Measurements from ENCODE around the gene CDK19.

DNA sequence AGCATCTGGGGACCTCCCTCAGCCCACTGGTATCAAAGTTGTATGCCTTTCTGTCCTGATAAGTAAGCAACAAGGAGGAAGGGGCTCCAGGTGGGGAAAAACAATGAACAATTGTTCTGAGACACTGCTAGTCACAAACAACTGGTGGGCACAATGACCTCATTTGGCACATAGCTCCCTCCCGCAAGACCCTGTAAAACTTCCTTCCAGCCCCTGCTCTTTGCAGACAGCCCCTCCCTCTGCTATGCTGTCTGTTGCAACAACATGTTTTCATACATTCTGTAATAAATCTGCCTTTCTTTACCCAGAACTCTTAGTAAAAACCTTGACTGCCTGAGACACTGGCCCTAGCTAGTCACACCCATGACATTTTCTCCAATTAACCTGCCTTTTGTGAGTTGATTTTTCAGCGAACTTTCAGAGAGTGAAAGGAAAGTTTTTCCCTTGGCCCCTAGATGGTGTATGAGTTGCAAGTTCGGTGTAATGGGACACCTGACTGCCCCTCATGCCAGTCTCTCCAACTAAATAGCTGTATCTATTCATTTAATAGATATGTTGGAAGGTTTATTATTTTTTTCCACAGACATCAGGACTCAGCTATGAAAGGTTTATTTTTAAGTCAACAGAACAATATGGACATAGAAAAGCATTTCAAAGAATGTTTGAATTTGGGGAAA lies 196.5 kb downstream of the CDK19 start:
- TF ChIP-seq GLIS3 (CRISPR knock-in tag; IDR thresholded peaks at IDR 0.05) (no peak), PPARA (CRISPR knock-in tag; IDR thresholded peaks at IDR 0.05; ENCODE audit: borderline replicate concordance) (no peak), ZFP30 (CRISPR knock-in tag; IDR thresholded peaks at IDR 0.05) (no peak), TOX (CRISPR knock-in tag; IDR thresholded peaks at IDR 0.05; ENCODE audit: borderline replicate concordance) (no peak), SNAI2 (CRISPR knock-in tag; IDR thresholded peaks at IDR 0.05) (no peak), ZFP3 (CRISPR knock-in tag; IDR thresholded peaks at IDR 0.05) (no peak), ARNTL (CRISPR knock-in tag; IDR thresholded peaks at IDR 0.05; ENCODE audit: borderline replicate concordance, low read depth) (no peak), TCF4 (CRISPR knock-in tag; IDR thresholded peaks at IDR 0.05; ENCODE audit: borderline replicate concordance) (no peak), PATZ1 (CRISPR knock-in tag; IDR thresholded peaks at IDR 0.05; ENCODE audit: borderline replicate concordance) (no peak)
